Esophagus squamous epithelium (tissue), 4 donors: ENCODE results near the gene PRPSAP2.

Source experiments
- CTCF ChIP-seq, 6 experiments: fragments of 450-650 bp in 4 of 6; fragments of 200-600 bp in 2 of 6; sonication (generic) in 2 of 6; IDR thresholded peaks; one replicate each; pipeline ENCODE4 v1.5.1; 2016 to 2019; ENCODE audit warnings: antibody characterized with exemption in 6 of 6, mild to moderate bottlenecking in 4 of 6, moderate library complexity in 4 of 6
- POLR2A ChIP-seq, 4 donors: fragments of 450-650 bp; IDR thresholded peaks; one replicate each; pipeline ENCODE4 v1.6.1; 2017; ENCODE audit warnings: antibody characterized with exemption in 4 of 4, mild to moderate bottlenecking in 4 of 4, moderate library complexity in 3 of 4

DNA sequence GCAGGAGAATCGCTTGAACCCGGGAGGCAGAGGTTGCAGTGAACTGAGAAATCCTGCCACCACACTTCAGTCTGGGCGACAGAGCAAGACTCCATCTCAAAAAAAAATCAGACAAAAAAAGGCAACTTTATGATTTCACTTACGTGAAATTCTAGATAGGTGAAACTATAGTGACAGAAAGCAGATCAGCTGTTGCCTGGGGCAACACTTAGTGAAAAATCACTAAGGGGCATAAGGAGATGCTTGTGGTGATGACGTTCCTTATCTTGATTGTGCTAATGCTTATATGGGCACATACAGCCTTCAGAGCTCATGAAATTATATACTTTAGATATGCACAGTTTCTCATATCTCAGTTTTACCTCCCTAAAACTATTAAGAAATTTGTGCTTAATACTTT, 52.4 kb downstream of the PRPSAP2 start:
- TF ChIP-seq POLR2A (IDR thresholded peaks at IDR 0.05) = no peak
- TF ChIP-seq CTCF (IDR thresholded peaks at IDR 0.05) = no peak
